IMR-90 (cell line): ENCODE data around the gene INTU.

Experiments
- BHLHE40 ChIP-seq: fragments of 150-350 bp; IDR thresholded peaks from 2 replicates; pipeline ENCODE4 v1.6.1; 2016; ENCODE audit warnings: mild to moderate bottlenecking, low read depth, low read length
- CTCF ChIP-seq: conservative IDR thresholded peaks from 2 replicates; pipeline ENCODE4 v1.5.1; 2012; ENCODE audit warnings: mild to moderate bottlenecking, low read depth, low read length, improper control_type of control experiment
- POLR2A ChIP-seq: IDR thresholded peaks from 2 replicates; pipeline ENCODE4 v1.6.1; 2012; ENCODE audit warnings: mild to moderate bottlenecking, low read depth, low read length
- RFX5 ChIP-seq: IDR thresholded peaks from 2 replicates; pipeline ENCODE4 v1.8.0; 2012; ENCODE audit warnings: low read depth, mild to moderate bottlenecking, low read length, moderate library complexity
- SMC3 ChIP-seq: fragments of 150-350 bp; IDR thresholded peaks from 2 replicates; pipeline ENCODE4 v1.6.1; 2016; ENCODE audit warnings: low read depth, mild to moderate bottlenecking, antibody characterized with exemption, low read length, moderate library complexity

DNA sequence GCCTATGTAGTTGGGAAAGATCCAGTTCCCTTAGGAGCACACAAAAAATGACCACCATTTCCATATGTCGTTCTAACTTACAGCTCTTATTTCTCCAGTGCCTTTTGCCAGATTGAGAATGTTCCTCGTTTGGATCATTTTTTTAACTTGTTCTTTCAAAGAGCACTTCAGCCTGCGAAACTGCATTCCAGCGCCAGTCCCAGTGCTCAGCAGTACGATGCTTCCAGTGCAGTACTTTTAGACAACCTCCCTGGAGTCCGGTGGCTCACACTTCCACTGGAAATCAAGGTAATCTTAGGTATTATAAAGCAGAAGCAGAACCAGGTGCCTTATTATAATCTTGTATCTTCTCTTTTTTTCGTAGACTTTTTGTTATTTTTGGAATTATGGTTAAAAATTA is 54.8 kb downstream of the INTU start:
- no peak for TF ChIP-seq CTCF
- no peak for TF ChIP-seq SMC3
- TF ChIP-seq POLR2A: no peak
- TF ChIP-seq BHLHE40: no peak
- TF ChIP-seq RFX5: no peak
